ENCODE results near the gene AFF1.
"Not testable (repeated sequence)": the region's sequence is repeated elsewhere in the genome, so short reads cannot be mapped to it uniquely, and the experiment has no call there.

Gene AFF1

GRCh38 chr4:87012265-87012953 lies 77.6 kb downstream of the AFF1 start:
- DNase-seq = no peak

DNA sequence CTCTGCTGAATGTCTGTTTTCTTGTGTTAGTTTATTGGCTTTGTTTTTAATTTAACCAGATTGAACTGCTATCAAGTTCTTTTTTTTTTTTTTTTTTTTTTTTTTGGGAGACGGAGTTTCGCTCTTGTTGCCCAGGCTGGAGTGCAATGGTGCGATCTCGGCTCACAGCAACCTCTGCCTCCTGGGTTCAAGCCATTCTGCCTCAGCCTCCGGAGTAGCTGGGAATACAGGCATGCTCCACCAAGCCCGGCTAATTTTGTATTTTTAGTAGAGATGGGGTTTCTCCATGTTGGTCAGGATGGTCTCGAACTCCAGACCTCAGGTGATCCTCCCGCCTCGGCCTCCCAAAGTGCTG lies 78.1 kb downstream of the AFF1 start:
- DNase-seq = not testable (repeated sequence)

GRCh38 chr4:87014284-87014782 lies 79.5 kb downstream of the AFF1 start:
- DNase-seq = no peak

GRCh38 chr4:87015416-87015815 lies 80.6 kb downstream of the AFF1 start:
- DNase-seq = no peak

- no peak for DNase-seq
These were observed 83.0 kb downstream of the AFF1 start for GRCh38 chr4:87017580-87018342.

GRCh38 chr4:87018753-87019152 lies 83.9 kb downstream of the AFF1 start:
- no peak for DNase-seq

- DNase-seq = no peak
These were observed 84.5 kb downstream of the AFF1 start for GRCh38 chr4:87019246-87019791.

DNA sequence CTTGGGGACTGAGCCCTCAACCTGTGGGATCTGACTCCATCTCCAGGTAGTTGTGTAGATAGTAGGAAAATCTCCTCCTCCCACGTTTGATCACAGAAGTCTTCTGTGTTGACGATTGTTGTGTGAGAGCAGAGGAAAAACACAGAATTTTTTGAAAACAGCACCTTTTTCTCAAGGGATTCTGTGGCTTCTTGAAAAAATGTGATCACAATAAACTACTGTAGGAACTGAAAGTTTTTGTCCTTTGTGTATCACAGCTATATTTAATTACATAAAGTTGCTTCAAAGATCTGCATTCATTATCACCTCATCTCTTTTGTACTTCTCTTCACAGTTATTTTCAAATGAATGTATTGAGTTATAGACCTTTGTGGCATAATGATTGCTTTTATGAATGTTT lies 85.1 kb downstream of the AFF1 start:
- no peak for DNase-seq

- DNase-seq = no peak
These were observed 89.4 kb downstream of the AFF1 start for GRCh38 chr4:87024201-87024600.

GRCh38 chr4:87025023-87025613 lies 90.3 kb downstream of the AFF1 start:
- DNase-seq = no peak

DNA sequence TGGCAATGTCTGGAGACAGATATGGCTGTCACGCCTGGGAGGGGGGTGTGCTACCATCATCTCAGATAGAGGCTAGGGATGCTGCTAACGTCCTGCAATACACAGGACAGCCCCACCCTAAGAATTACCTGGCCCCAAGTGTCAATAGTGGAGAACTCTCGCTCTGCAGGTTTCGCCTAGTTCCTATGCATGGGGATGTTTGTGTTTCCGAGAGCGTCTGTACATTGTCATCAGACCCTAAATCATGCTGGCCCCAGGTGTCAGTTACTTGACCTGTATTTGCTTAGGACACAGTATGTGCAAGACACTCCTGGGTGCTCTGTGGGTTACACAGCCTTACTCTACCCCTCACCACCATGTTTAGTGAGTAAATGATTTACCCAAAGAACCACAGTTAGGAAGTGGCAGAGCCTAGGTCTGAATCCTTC lies 90.8 kb downstream of the AFF1 start:
- no peak for DNase-seq

- DNase-seq = no peak
These were observed 92.1 kb downstream of the AFF1 start for GRCh38 chr4:87026800-87027495.

- no peak for DNase-seq
These were observed 94.5 kb downstream of the AFF1 start for GRCh38 chr4:87029356-87029755.

GRCh38 chr4:87030124-87030523 lies 95.3 kb downstream of the AFF1 start:
- no peak for DNase-seq

DNA sequence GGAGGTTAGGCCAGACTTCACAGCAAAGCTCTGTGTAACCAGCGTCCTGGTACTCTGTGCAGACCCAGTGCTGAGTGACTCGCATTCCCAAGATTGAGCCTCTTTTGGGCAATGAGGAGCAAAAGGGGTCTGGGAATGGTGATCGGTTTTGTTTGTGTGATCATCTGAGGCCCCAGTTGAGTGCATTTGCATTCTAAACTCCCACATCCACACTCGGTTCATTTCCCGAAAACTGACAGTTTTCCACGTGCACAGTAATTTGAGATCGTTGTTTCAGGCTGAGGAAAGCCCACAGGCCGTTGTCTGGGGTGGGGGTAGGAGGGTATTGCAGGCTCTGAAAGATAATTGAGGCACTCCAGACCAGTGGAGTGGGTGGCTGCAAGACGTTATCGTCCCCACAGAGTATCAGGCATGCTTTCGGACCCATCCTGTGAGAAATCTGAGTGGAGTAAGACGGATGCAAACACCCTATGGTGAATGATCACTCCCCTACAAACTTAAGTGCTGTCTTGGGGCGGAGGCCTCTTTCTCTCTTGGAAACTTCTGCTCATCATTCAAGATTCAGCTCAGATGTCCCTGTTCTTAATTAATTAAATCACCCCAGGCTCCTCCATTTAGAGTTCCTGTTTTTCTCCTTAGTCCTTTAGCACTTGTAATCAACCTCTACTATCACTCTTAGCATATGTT lies 96.1 kb downstream of the AFF1 start:
- DNase-seq = no peak

DNA sequence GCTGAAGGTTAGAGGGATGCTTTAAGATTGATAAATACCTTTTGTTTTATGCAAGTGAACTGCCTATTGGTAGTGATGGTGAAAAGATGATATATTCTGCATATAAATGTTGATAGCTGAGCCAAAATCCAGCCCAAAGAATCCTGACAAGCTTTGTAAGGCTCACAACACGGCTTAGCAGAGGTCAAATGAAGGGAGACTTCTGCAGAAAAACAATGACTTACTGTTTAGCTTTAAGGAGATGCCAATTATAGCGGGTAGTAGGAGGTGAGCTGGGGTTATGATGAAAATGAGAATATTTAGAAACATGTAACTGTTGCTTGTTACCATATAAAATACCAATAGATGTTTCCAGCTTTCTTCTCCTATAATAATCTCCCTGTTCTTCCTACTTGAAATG lies 97.1 kb downstream of the AFF1 start:
- no peak for DNase-seq

- DNase-seq = no peak
These were observed 98.2 kb downstream of the AFF1 start for GRCh38 chr4:87032884-87033533.

GRCh38 chr4:87033902-87034301 lies 99.1 kb downstream of the AFF1 start:
- no peak for DNase-seq

- DNase-seq = no peak
These were observed 99.7 kb downstream of the AFF1 start for GRCh38 chr4:87034527-87034926.

GRCh38 chr4:87035881-87036509 lies 101.2 kb downstream of the AFF1 start:
- DNase-seq = no peak

DNA sequence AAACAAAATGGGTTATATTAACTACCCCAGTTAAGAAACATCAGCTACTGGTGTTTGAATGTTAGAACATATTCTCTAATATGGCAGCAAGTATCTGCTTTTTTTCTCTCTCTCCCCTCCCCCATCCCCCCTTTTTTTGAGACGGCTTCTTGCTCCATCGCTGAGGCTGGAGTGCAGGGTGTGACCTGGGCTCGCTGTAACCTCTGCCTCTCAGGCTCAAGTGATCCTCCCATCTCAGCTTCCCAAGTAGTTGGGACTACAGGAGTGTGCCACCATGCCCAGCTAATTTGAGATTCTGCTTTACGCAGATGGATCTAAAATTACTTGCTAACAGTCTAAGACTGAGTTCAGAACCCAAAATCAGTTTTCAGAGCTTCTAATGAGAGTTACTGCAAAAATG lies 101.9 kb downstream of the AFF1 start:
- DNase-seq = no peak

Measured in activated CD8-positive, alpha-beta memory T cell treated with anti-CD3 and anti-CD28 coated beads for 24 hours (primary cell).